Activated naive CD4-positive, alpha-beta T cell treated with anti-CD3 and anti-CD28 coated beads, Interleukin-2, amount 10 ng/mL, durations not matched to agents 7 days and 5 days (primary cell): ENCODE measurements around the gene SPCS3.
"Not testable (repeated sequence)": the region's sequence is repeated elsewhere in the genome, so short reads cannot be mapped to it uniquely, and the experiment has no call there.

Experiments used
- CTCF ChIA-PET: fragments of 350-600 bp; sonication (Branson Sonifier 250); formaldehyde crosslinking; loops from one replicate; lab custom pipeline; 2021; ENCODE audit warnings: antibody characterized with exemption; lab: Charles Lee
- DNase-seq: peaks from one replicate; pipeline ENCODE4 v3.0.0-alpha.2; 2020
- H3K27ac Mint-ChIP-seq: one replicate; pipeline ENCODE4 v1.8.0; 2021; ENCODE audit warnings: mild to moderate bottlenecking, moderate library complexity, mixed read lengths
- H3K27me3 Mint-ChIP-seq: one replicate; pipeline ENCODE4 v1.8.0; 2021; ENCODE audit warnings: mild to moderate bottlenecking, mixed read lengths
- H3K36me3 Mint-ChIP-seq: one replicate; pipeline ENCODE4 v1.8.0; 2021; ENCODE audit warnings: mixed read lengths
- H3K4me1 Mint-ChIP-seq: one replicate; pipeline ENCODE4 v1.8.0; 2021; ENCODE audit warnings: mixed read lengths
- H3K4me3 Mint-ChIP-seq: one replicate; pipeline ENCODE4 v1.8.0; 2021; ENCODE audit warnings: mild to moderate bottlenecking, moderate library complexity, mixed read lengths
- H3K9me3 Mint-ChIP-seq: one replicate; pipeline ENCODE4 v1.8.0; 2021; ENCODE audit warnings: mixed read lengths

Gene SPCS3

DNA sequence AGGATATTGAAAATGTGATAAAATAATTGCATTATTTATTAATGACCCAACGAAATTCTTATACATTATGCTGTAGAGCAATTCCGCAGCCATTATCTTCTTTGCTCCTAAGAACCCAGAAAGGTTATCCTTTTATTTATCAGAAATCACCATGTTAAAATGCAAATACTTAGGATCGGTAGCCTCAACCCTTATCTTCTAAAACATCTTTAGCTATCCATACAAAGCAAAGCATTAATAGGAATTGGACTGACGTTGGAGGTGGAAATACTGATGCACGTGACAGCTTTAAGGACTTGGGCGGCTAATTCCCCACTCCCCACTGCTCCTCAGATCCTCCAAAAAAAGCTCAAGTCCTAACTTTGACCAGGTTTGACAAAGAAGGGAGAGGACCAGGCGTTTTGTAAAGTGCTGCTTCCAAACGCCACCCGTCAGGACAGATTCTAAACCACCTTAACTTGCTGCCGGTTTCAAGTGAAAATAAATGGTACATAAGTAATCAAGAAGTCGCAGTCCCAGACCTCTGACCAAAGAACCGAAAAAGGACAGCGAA, 539 bp upstream of the SPCS3 start:
- peaks cover 38% of the 10 kb centered on the region for H3K4me1 Mint-ChIP-seq

DNA sequence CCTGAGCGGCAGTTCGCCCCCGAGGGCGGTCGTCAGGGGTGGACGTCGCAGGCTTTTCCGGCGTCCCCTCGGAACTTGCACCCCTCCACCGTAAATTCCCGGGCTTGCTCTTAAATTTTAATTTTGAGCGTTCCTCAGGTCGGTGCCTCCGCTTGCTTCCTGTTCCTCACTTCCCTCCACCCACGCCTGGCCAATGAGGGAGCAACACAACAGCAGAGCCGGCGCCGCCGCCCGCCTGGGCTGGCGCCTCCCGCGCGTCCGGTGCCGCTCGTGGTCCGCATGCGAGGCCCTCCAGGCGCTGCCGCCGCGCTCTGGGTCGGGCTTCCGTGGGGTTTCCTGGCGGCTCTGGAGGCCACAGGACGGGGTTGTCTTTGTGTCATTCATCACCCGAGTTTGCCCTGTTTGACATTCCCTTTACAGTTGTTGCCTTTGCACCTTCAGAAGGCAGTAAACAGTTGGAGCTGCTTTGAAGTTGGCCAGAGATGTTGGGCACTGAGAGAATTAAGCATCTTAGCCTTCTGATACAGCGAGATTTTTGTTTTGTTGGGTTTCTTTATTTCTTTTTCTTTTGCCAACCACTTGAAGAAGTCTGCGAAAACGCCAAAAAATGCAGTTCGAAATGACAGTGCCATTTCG, 692 bp downstream of the SPCS3 start:
- no peaks in the 10 kb centered on the region for H3K9me3 Mint-ChIP-seq
- DNase-seq, result peak; percentile 92
- H3K4me3 Mint-ChIP-seq, result peak overlapping the region; percentile 94
- H3K36me3 Mint-ChIP-seq, result peaks cover 21% of the 10 kb centered on the region
- CTCF ChIA-PET, result no interaction called here
- peak overlapping the region; percentile 95 for H3K27ac Mint-ChIP-seq
- H3K27me3 Mint-ChIP-seq, result no peaks in the 10 kb centered on the region
- H3K4me1 Mint-ChIP-seq, result peaks cover 47% of the 10 kb centered on the region

More for the DNA sequence above, 539 bp upstream of the SPCS3 start:
- no peaks in the 10 kb centered on the region for H3K27me3 Mint-ChIP-seq
- H3K27ac Mint-ChIP-seq, result peak overlapping the region; percentile 95
- CTCF ChIA-PET, result no interaction called here
- no peak for DNase-seq
- no peaks in the 10 kb centered on the region for H3K9me3 Mint-ChIP-seq
- H3K4me3 Mint-ChIP-seq, result peak overlapping the region; percentile 94
- H3K36me3 Mint-ChIP-seq, result peaks cover 19% of the 10 kb centered on the region

DNA sequence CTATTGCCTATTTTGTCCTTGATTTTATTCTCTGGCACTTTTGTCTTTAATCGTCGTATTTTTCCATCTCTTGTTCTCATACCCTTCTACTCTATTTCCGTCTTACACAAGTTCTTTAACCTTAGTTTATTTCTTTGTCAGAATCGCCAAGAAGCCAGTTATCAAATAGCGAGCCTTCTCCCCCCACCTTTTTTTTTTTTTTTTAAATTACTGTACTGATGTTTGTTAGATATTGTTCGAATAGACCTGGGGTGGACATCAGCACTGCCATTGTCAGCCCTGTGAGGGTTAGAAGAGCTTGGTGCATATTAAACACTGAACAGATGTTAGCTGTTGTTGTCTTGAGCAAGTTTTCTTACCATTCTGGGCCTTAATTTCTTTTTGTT, 1.2 kb downstream of the SPCS3 start:
- H3K27ac Mint-ChIP-seq, result peak overlapping the region; percentile 95
- DNase-seq, result no peak
- no peaks in the 10 kb centered on the region for H3K27me3 Mint-ChIP-seq
- H3K9me3 Mint-ChIP-seq, result no peaks in the 10 kb centered on the region
- CTCF ChIA-PET, result no interaction called here
- H3K4me1 Mint-ChIP-seq, result peaks cover 47% of the 10 kb centered on the region
- H3K4me3 Mint-ChIP-seq, result peak overlapping the region; percentile 94
- peaks cover 21% of the 10 kb centered on the region for H3K36me3 Mint-ChIP-seq

DNA sequence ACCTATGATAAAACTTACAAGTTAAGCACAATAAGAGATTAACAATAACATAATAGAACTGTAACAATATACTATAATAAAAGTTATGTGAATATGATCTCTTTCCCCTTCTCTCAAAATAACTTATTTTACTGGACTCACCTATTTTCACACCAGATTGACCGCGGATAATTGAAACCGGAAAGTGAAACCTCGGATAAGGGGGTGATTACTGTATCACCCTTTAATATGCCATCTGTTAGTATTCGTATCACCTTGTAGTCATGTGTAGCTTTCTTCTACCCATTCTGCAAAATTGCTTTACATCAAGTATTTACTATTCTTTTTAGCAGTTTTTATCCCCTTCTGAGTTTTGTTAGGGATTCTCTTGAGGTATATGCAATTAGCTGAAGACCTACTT, 1.8 kb downstream of the SPCS3 start:
- no peak for DNase-seq
- CTCF ChIA-PET, result no interaction called here
- peaks cover 47% of the 10 kb centered on the region for H3K4me1 Mint-ChIP-seq
- no peaks in the 10 kb centered on the region for H3K9me3 Mint-ChIP-seq
- H3K27me3 Mint-ChIP-seq, result no peaks in the 10 kb centered on the region
- H3K27ac Mint-ChIP-seq, result peak overlapping the region; percentile 95
- peaks cover 22% of the 10 kb centered on the region for H3K36me3 Mint-ChIP-seq
- H3K4me3 Mint-ChIP-seq, result peak overlapping the region; percentile 94

DNA sequence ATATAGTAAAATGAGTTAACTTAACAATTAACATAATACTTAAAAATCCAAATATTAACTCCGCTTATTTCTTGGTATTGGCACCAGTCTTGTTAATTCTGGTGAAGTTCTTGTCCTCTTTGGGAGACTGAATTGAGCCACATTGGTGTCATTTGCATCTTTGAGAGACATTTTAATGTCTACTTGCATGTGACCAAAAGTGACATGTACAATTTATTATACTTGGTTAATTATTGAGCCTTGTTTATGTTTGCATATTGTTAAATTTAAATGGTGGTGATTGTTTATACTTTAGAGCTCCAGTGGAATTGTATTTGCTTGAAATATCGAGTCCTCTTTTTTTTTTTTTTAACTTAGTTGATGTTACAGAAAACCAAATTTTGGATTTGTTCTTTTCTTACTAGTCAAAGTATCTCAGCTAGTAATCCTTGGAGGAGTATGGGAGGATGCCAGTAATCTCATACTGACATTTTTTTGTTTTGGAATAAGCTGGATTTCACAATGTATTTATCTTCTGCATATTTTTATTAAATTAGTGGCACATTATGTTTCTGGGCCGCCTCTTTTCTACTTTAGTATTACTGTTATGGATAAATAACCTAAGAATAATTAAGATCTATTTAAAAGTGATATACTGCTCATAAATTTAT, 3.9 kb downstream of the SPCS3 start:
- CTCF ChIA-PET, result no interaction called here
- Mint-ChIP-seq H3K4me3 (no peak overlapping the region), H3K27ac (no peak overlapping the region), H3K27me3 (no peaks in the 10 kb centered on the region), H3K9me3 (no peaks in the 10 kb centered on the region), H3K4me1 (peaks cover 42% of the 10 kb centered on the region), H3K36me3 (peaks cover 36% of the 10 kb centered on the region)
- DNase-seq, result no peak

DNA sequence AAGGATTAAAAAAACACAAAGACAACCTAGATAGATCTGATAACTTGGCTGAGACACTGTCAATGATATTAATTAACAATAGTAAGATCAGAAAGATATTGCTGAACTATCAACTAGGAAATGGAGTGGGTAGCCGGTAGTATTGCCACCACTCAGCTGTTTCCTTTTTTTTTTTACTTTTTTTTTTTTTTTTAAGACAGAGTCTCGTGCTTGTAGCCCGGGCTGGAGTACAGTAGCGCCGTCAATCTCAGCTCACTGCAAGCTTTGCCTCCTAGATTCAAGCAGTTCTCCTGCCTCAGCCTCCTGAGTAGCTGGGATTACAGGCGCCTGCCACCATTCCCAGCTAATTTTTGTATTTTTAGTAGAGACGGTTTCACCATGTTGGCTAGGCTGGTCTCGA, 5.1 kb downstream of the SPCS3 start:
- not testable (repeated sequence) for H3K9me3 Mint-ChIP-seq, H3K27ac Mint-ChIP-seq, H3K4me3 Mint-ChIP-seq, H3K27me3 Mint-ChIP-seq, DNase-seq
- Mint-ChIP-seq H3K4me1 (peaks cover 35% of the 10 kb centered on the region), H3K36me3 (peaks cover 37% of the 10 kb centered on the region)
- CTCF ChIA-PET, result interaction anchor here (1.2 kb wide), 1 partner anchor 16 kb away, joined by 4 read pairs; no protein-coding TSS in a partner anchor

DNA sequence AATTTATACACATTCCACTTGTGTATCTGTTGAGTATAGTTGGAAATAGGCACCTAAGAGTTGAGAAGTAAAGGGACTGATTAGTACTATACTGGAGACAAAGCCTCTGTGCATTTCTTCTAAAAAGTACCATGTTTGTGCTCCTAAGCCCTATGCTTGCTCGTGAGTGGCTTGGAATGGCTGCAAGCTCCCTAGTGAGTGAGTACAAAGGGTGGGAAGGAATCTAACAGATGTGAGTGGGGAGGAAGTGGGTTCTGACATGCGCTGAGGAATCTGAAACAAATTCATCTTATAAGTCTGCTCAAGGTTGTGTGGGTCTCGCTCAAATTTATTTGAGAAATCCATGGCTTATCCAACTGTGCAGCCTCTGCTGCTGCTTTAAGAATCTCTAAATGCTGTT, 13.3 kb downstream of the SPCS3 start:
- peaks cover 8% of the 10 kb centered on the region for H3K4me1 Mint-ChIP-seq
- no peak overlapping the region for H3K4me3 Mint-ChIP-seq
- no peaks in the 10 kb centered on the region for H3K27me3 Mint-ChIP-seq
- peaks cover 40% of the 10 kb centered on the region for H3K36me3 Mint-ChIP-seq
- no peak for DNase-seq
- CTCF ChIA-PET, result no interaction called here
- no peaks in the 10 kb centered on the region for H3K9me3 Mint-ChIP-seq
- no peak overlapping the region for H3K27ac Mint-ChIP-seq

DNA sequence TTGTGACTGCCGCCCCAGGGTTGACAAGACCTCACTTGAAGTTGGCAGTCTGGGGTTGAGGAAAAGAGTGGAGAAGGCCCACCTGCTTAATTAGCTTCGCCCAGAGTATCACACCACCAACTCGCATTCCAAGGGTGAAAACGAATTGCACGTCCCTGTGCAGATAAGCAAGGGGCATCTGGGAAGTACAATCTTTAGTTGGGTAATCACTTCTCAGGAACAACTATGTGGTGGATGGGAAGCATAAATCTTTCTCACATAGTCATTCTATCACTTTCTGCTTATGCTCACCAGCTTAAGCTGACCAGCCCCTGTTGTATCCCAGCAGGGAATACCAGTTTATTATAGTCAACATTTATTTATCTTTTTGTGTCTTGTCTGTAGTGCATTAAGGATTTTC, 14.3 kb downstream of the SPCS3 start:
- H3K4me3 Mint-ChIP-seq, result no peak overlapping the region
- H3K36me3 Mint-ChIP-seq, result peaks cover 36% of the 10 kb centered on the region
- no peak overlapping the region for H3K27ac Mint-ChIP-seq
- H3K9me3 Mint-ChIP-seq, result no peaks in the 10 kb centered on the region
- H3K4me1 Mint-ChIP-seq, result peaks cover 8% of the 10 kb centered on the region
- H3K27me3 Mint-ChIP-seq, result no peaks in the 10 kb centered on the region
- DNase-seq, result no peak
- CTCF ChIA-PET, result no interaction called here

DNA sequence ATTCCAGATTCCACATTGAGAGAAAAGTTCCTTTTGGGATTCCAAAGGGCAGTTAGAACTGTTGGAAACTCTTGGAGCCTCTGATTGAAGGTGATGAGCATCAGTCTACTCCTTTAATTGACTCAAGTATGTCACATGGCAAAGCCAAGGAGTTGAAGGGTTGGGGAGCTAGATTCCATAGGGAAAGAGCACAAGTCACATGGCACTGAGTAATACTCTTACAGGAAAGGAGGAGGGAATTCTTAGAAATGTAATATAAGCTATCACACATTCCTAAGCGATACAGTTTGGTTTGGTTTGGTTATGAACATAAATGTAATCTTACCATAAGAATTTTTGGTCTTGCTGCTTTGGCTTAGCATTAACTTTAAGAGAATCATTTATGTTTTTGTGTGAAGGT, 15.7 kb downstream of the SPCS3 start:
- H3K4me3 Mint-ChIP-seq, result no peak overlapping the region
- no peaks in the 10 kb centered on the region for H3K27me3 Mint-ChIP-seq
- no peak for DNase-seq
- H3K36me3 Mint-ChIP-seq, result peaks cover 29% of the 10 kb centered on the region
- peaks cover 8% of the 10 kb centered on the region for H3K4me1 Mint-ChIP-seq
- CTCF ChIA-PET, result no interaction called here
- no peaks in the 10 kb centered on the region for H3K9me3 Mint-ChIP-seq
- no peak overlapping the region for H3K27ac Mint-ChIP-seq

DNA sequence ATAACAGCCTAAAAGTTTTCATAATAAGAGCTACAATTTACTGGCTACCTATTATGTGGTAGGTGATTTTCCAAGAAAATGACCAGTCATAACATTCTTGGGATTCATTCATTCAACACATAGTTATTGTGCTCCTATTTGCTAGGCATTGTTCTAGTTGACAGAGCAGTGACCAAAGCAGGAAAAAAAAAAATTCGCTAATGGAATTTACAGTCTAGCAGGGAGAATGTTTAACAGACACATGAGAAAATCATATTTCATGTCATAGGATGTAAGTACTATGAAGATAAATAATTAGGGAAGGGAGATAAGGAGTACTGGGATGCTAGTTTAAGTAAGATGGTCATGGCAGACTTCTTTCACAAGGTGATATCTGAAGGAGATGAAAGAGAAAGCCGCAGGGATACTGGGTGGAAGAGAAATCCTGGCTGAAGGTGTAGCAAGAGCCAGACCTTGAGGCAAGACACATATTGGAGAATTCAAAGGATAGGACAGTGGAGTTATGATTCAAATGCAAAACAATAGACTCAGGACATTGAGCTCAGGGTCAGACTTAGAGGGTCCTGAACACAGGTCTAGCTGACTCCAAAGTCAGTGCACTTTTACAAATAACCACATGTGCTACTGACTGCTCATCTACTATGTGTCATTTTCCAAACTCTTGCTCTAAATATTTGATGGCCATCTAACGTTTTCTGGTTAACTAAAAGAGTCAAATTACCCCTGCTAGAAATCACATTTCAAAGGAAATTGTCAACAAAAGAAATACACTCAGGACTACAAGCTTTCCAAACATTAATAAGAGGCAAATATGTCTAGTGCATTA, 20.4 kb downstream of the SPCS3 start:
- CTCF ChIA-PET, result interaction anchor here (1.0 to 1.6 kb wide), 5 partner anchors 15 to 393 kb away, joined by 3 to 6 read pairs (median 4); partner anchors contain the start of gene WDR17
- Mint-ChIP-seq H3K4me3 (no peak overlapping the region), H3K27ac (no peak overlapping the region), H3K4me1 (peaks cover 3% of the 10 kb centered on the region), H3K27me3 (no peaks in the 10 kb centered on the region), H3K9me3 (peaks cover 16% of the 10 kb centered on the region), H3K36me3 (peaks cover 13% of the 10 kb centered on the region)
- no peak for DNase-seq

DNA sequence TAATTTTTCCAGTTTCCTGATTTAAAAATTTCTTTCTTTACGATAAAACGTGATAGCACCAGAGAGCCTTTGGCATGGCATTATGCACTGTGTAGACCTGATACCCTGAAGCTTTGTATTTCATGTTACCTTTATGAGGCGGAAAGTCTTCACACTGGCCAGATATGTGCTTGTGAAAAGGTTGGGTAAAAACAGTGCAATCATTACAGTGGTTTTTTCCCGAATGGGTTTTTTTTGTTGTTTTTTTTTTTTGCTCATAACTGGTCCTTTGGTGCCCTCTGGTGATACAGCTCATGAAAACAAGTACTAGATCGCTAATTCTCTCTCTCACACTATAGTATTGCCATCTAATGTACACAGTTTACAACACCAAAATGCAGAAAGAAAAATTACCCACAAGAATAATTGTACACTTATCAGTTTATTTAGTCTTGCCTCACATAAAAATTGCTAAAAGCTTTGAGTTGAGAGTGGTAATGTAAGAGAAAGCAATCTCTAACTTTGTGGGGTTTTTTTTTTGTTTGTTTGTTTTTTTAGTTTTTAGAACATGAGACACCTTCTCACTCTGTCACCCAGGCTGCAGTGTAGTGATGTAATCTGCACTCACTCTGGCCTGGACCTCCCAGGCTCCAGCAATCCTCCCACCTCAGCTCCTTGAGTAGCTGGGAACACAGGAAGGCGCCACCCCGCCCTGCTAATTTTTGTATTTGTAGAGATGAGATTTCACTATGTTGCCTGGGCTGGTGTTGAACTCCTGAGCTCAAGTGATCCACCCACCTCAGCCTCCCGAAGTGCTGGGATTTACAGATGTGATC, 21.3 kb downstream of the SPCS3 start:
- CTCF ChIA-PET, result interaction anchor here (0.8 to 1.9 kb wide), 9 partner anchors 11 to 394 kb away, joined by 3 to 6 read pairs (median 4); partner anchors contain the start of genes SPATA4 and WDR17
- Mint-ChIP-seq H3K4me1 (peaks cover 3% of the 10 kb centered on the region), H3K27ac (no peak overlapping the region), H3K9me3 (peaks cover 16% of the 10 kb centered on the region), H3K4me3 (no peak overlapping the region), H3K36me3 (peaks cover 13% of the 10 kb centered on the region), H3K27me3 (no peaks in the 10 kb centered on the region)
- no peak for DNase-seq

DNA sequence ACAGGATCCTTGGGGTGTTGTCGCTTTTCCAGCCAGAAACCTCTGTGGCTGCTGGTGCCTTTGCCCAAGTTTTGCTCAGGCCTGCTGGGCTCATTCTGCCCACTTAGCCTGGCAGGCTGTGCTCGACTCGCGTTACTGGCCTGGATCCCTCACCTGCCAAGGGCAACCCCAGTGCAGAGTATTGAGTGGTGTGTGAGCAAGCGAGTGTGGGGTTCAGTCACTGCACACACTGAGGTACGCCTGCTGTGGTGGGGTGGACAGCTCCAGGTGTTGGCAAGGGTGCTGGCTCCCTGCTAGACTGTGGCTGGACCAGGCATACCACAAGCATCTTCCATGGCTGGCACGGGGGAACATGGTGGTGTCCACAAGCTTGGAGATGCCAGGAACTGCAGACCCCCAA, 22.6 kb downstream of the SPCS3 start:
- CTCF ChIA-PET, result interaction anchor here (1.2 to 1.9 kb wide), 3 partner anchors 189 to 193 kb away, joined by 4 to 8 read pairs (median 4); no protein-coding TSS in a partner anchor
- Mint-ChIP-seq H3K27me3 (no peaks in the 10 kb centered on the region), H3K4me3 (no peak overlapping the region), H3K36me3 (peaks cover 4% of the 10 kb centered on the region), H3K9me3 (peaks cover 16% of the 10 kb centered on the region), H3K27ac (no peak overlapping the region), H3K4me1 (peaks cover 3% of the 10 kb centered on the region)
- DNase-seq, result no peak

DNA sequence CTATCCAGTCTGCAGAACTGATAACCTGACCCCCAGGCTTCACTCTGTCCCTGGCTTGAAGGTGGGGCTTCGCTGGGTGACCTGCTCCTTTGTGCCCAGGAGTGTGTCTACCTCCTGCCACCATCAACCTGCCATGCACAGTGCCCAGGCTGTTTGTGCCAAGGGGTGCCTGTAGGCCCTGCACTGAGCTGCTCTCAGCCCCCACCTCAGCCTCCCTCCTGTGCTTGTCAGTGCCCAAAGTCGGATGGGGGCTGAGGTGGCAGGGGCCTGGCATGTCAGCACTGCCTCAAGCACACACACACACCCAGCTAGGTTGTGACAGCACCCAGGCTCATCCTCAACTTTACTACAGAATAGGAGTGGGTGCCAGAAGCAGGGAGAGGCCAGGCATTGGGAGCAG, 23.5 kb downstream of the SPCS3 start:
- peaks cover 3% of the 10 kb centered on the region for H3K4me1 Mint-ChIP-seq
- CTCF ChIA-PET, result interaction anchor here (0.5 to 1.6 kb wide), 2 partner anchors 15 to 193 kb away, joined by 3 to 8 read pairs; no protein-coding TSS in a partner anchor
- peaks cover 16% of the 10 kb centered on the region for H3K9me3 Mint-ChIP-seq

More for the DNA sequence above, 23.5 kb downstream of the SPCS3 start:
- Mint-ChIP-seq H3K27ac (no peak overlapping the region), H3K4me3 (no peak overlapping the region), H3K36me3 (peaks cover 4% of the 10 kb centered on the region), H3K27me3 (no peaks in the 10 kb centered on the region)
- DNase-seq, result no peak
